Nephron (organoid): Measurements from ENCODE around the gene GJC1.
A peak's percentile ranks its signal among the peaks of the same experiment; 100 is the strongest.

ENCODE experiments used
- H3K27ac Mint-ChIP-seq, 3 experiments: 2 replicates each; pipeline ENCODE4 v1.8.0; 2020; ENCODE audit warnings: mixed read lengths in 3 of 3, mild to moderate bottlenecking in 2 of 3, moderate library complexity in 1 of 3
- H3K27me3 Mint-ChIP-seq: 2 replicates; pipeline ENCODE4 v1.8.0; 2021; ENCODE audit warnings: low read depth, mild to moderate bottlenecking, moderate library complexity, mixed read lengths
- H3K36me3 Mint-ChIP-seq: 2 replicates; pipeline ENCODE4 v1.8.0; 2020; ENCODE audit warnings: low read depth, mixed read lengths
- H3K4me1 Mint-ChIP-seq: 2 replicates; pipeline ENCODE4 v1.8.0; 2020; ENCODE audit warnings: mixed read lengths
- H3K4me3 Mint-ChIP-seq, 3 experiments: 2 replicates each; pipeline ENCODE4 v1.8.0; 2020; ENCODE audit warnings: mild to moderate bottlenecking in 3 of 3, mixed read lengths in 3 of 3, moderate library complexity in 2 of 3
- H3K9me3 Mint-ChIP-seq: 2 replicates; pipeline ENCODE4 v1.8.0; 2020; ENCODE audit warnings: mixed read lengths
- CTCF ChIP-seq, 3 experiments: fragments of 200-600 bp; sonication (generic); IDR thresholded peaks; one replicate each; pipeline ENCODE4 v1.5.0; 2021; ENCODE audit warnings: antibody characterized with exemption in 3 of 3; ENCODE audit not compliant: unreplicated experiment in 3 of 3

Gene GJC1

DNA sequence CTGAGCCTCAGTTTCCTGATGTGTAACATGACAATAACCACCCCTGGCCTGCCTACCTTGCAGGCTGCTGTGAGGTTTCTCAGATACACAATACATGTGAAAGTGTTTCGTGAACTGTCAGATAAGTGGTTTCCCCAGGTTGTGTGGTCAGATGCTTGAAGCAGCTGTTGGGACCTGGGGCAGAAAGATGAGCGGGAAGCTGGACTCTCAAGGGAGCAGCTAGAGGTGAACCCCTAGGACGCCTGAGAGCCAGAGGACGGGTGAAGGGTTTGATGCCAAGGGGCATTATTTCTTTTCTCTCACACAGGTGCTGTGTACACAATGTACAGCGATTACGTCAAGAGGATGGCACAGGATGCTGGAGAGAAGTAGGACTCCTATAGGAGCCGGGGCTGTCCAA lies 19.9 kb upstream of the GJC1 start:
- H3K4me3 Mint-ChIP-seq = no peak overlapping the region
- no peaks in the 10 kb centered on the region for H3K27me3 Mint-ChIP-seq
- peaks cover 9% of the 10 kb centered on the region for H3K4me1 Mint-ChIP-seq
- no peaks in the 10 kb centered on the region for H3K9me3 Mint-ChIP-seq
- TF ChIP-seq CTCF (IDR thresholded peaks at IDR 0.05; ENCODE audit: unreplicated experiment in 3 of 3) = no peak
- H3K36me3 Mint-ChIP-seq = peaks cover 43% of the 10 kb centered on the region
- no peak overlapping the region for H3K27ac Mint-ChIP-seq

- H3K9me3 Mint-ChIP-seq = no peaks in the 10 kb centered on the region
- no peaks in the 10 kb centered on the region for H3K27me3 Mint-ChIP-seq
These were observed 18.9 kb upstream of the GJC1 start for GRCh38 chr17:44848961-44849489.

DNA sequence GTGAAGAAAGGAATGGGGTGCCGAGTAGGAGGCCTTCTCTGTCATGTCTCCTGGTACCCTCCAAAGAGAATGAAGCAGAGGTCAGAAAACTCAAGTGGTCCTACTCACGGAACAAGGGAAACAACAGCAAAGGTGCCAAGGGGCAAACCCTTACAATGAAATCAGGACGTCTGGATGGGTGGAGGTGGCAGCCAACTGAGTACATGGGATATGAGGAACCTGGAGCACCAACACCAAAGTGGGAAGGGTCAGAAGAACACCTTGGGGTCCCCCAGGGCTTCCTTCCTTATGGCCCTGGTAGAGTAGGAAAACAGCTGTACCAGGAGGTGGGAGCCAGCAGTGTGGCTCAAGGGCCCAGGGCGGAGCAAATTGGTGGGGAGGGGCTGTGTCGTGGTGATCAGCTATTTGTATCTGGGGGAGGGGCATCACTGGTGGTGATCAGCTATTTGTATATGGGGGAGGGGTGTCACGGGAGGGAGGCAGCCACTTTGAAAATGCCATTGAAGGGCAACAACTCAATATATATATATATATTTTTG lies 18.2 kb upstream of the GJC1 start:
- H3K9me3 Mint-ChIP-seq = no peaks in the 10 kb centered on the region
- peak overlapping the region in 1 of 3 experiments; percentile 61 for H3K27ac Mint-ChIP-seq
- H3K36me3 Mint-ChIP-seq = peaks cover 26% of the 10 kb centered on the region
- TF ChIP-seq CTCF (IDR thresholded peaks at IDR 0.05; ENCODE audit: unreplicated experiment in 3 of 3) = no peak
- H3K4me1 Mint-ChIP-seq = peaks cover 9% of the 10 kb centered on the region
- no peak overlapping the region for H3K4me3 Mint-ChIP-seq
- no peaks in the 10 kb centered on the region for H3K27me3 Mint-ChIP-seq

More at GRCh38 chr17:44848961-44849489, 18.9 kb upstream of the GJC1 start:
- no peak overlapping the region for H3K4me3 Mint-ChIP-seq
- H3K4me1 Mint-ChIP-seq = peaks cover 9% of the 10 kb centered on the region
- peaks cover 33% of the 10 kb centered on the region for H3K36me3 Mint-ChIP-seq
- H3K27ac Mint-ChIP-seq = no peak overlapping the region
- TF ChIP-seq CTCF (IDR thresholded peaks at IDR 0.05; ENCODE audit: unreplicated experiment in 3 of 3) = no peak

DNA sequence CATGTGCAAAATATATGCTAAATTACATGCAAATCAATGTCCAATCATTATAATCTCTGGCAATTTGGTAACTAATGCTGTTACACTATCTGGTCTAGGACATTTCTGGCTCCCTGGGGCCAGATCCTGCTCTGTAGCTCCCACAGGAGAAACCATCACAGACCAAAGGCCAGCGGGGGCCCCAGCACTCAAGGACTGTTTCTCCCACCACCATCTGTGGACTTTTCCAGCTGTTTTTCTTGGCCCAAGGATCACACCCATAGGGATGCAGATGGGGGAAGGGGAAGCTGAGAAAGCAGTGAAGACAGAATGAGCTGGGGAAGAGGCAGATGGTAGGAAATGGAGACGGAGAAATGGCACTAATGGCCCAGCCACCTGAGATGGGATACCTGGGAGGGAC lies 17.5 kb upstream of the GJC1 start, which contains the start of gene HIGD1B:
HIGD1B (plus strand) TSS at position 298 of the 400 bp plus-strand sequence. CDS start 270 bp downstream, outside the sequence.
- Mint-ChIP-seq H3K9me3 (no peaks in the 10 kb centered on the region), H3K4me1 (peaks cover 16% of the 10 kb centered on the region), H3K27me3 (peaks cover 2% of the 10 kb centered on the region), H3K4me3 (no peak within 1 kb of the TSS), H3K36me3 (peaks cover 23% of the 10 kb centered on the region), H3K27ac (peak within 1 kb of the TSS; percentile 37 to 63 (median 61))
- TF ChIP-seq CTCF (IDR thresholded peaks at IDR 0.05; ENCODE audit: unreplicated experiment in 3 of 3) = no peak

DNA sequence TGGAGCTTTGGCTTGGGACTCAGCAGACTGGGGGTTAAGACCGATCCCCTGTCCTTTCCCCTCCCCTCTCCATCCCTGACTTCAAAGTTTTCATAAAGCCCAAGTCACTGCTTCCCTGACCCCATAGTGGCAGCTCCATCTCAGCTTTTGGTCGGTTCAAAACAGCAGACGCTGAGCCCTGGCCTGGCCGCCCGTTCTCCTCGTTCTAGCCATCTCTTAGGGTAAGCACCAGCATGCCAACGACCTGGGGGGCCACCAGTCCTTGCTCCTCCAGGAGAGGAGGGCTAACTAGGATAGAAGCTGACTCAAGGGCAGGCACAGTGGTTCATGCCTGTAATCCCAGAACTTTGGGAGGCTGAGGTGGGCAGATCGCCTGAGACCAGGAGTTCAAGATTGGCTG lies 16.1 kb upstream of the GJC1 start:
- H3K36me3 Mint-ChIP-seq = peaks cover 14% of the 10 kb centered on the region
- H3K4me3 Mint-ChIP-seq = no peak overlapping the region
- no peak for TF ChIP-seq CTCF (IDR thresholded peaks at IDR 0.05; ENCODE audit: unreplicated experiment in 3 of 3)
- H3K27ac Mint-ChIP-seq = no peak overlapping the region
- peaks cover 7% of the 10 kb centered on the region for H3K27me3 Mint-ChIP-seq
- H3K4me1 Mint-ChIP-seq = peaks cover 19% of the 10 kb centered on the region
- no peaks in the 10 kb centered on the region for H3K9me3 Mint-ChIP-seq

DNA sequence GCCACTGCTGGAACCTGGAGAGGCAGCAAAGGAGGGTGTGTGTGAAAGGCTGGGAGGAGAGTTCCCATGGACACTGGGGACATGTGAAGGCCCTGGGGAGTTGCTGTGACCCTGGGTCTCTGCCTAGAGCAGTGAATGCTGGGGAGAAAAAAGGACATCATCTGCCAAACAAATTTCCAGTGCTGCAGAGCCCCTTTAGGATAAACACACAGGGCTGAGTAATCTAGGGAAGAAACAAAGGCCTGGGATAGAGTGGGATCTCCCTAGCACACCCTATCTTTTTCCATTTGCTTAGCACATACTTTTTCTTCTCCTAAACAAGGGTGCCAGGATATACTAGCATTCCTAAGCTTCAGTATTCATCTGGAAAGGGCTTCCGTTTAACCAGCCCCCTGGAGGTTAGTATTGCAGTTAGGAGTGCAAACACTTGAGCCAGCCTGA lies 14.3 kb upstream of the GJC1 start:
- H3K36me3 Mint-ChIP-seq = no peaks in the 10 kb centered on the region
- no peaks in the 10 kb centered on the region for H3K9me3 Mint-ChIP-seq
- no peak overlapping the region for H3K4me3 Mint-ChIP-seq
- peaks cover 10% of the 10 kb centered on the region for H3K27me3 Mint-ChIP-seq
- peaks cover 19% of the 10 kb centered on the region for H3K4me1 Mint-ChIP-seq
- H3K27ac Mint-ChIP-seq = peak overlapping the region in 1 of 3 experiments; percentile 31
- no peak for TF ChIP-seq CTCF (IDR thresholded peaks at IDR 0.05; ENCODE audit: unreplicated experiment in 3 of 3)
